Coronary artery (tissue), 2 donors: ENCODE data around the gene HSPBP1.
"Not testable (repeated sequence)": the region's sequence is repeated elsewhere in the genome, so short reads cannot be mapped to it uniquely, and the experiment has no call there.

Experiments used
- DNase-seq: peaks from one replicate; pipeline ENCODE4 v3.0.0-alpha.2; 2017; ENCODE audit warnings: low spot score
- H3K27ac ChIP-seq, 2 donors: fragments of 200-600 bp; sonication (generic); one replicate each; pipeline ENCODE4 v1.5.1; 2016 to 2019
- H3K4me3 ChIP-seq: fragments of 200-600 bp; sonication (generic); 2 replicates; pipeline ENCODE4 v1.5.1; 2016; ENCODE audit warnings: mild to moderate bottlenecking, moderate library complexity
- TF ChIP-seq, protein P1 (sequence below): fragments of 200-600 bp; sonication (generic); IDR thresholded peaks from one replicate; pipeline ENCODE4 v1.5.1; 2019; ENCODE audit warnings: antibody characterized with exemption

The HSPBP1 gene, protein sequence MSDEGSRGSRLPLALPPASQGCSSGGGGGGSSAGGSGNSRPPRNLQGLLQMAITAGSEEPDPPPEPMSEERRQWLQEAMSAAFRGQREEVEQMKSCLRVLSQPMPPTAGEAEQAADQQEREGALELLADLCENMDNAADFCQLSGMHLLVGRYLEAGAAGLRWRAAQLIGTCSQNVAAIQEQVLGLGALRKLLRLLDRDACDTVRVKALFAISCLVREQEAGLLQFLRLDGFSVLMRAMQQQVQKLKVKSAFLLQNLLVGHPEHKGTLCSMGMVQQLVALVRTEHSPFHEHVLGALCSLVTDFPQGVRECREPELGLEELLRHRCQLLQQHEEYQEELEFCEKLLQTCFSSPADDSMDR

DNA sequence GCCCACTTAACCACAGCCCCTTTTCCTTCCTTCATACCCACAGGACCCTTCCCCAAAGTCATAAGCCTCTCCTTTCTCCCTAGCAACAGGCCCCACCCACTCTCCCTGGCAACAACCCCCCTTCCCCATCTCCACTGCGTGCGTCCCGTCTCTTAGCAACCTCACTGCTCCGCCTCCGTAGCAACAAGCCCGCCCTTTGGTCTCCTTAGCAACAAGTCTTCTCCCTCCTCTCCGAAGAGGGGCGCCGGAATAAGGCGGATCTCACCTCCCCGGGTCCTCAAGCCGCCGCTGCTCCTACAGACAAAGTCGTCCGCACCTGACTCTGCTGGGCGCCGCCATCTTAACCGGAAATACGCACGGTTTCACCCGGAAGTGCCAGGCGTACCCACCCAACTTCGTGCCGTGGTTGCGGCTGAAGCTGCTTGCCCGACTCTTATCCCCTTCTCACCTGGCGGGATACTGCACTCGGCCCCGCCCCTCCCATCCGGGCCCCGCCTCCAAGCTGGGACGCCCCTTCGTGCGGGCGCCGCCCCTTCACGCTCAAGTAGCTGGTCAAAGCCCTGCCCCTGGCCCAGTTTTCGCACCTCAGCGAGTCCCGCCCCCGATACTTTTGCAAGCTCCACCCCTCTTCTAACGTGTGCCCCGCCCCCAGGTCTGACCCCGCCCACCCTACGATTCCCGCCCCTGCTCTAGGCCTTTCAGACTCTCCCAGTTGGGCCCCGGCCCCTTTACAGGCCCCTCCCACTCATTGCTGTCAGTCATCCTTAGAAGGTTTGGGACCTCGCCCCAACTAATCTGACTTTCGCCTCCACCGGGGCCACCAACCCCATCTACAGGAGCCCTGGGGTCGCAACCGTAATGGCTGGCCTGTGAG lies at the start of gene HSPBP1:
Gene HSPBP1, minus strand, starts transcription at position 341 of the 874 bp plus-strand sequence. CDS start 502 bp downstream, outside the sequence.
- peak; percentile 95 for DNase-seq
- H3K27ac ChIP-seq: peak within 1 kb of the TSS; percentile 58 to 83
- peak within 1 kb of the TSS; percentile 94 for H3K4me3 ChIP-seq
- TF ChIP-seq, protein P1, sequence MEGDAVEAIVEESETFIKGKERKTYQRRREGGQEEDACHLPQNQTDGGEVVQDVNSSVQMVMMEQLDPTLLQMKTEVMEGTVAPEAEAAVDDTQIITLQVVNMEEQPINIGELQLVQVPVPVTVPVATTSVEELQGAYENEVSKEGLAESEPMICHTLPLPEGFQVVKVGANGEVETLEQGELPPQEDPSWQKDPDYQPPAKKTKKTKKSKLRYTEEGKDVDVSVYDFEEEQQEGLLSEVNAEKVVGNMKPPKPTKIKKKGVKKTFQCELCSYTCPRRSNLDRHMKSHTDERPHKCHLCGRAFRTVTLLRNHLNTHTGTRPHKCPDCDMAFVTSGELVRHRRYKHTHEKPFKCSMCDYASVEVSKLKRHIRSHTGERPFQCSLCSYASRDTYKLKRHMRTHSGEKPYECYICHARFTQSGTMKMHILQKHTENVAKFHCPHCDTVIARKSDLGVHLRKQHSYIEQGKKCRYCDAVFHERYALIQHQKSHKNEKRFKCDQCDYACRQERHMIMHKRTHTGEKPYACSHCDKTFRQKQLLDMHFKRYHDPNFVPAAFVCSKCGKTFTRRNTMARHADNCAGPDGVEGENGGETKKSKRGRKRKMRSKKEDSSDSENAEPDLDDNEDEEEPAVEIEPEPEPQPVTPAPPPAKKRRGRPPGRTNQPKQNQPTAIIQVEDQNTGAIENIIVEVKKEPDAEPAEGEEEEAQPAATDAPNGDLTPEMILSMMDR: no peak

DNA sequence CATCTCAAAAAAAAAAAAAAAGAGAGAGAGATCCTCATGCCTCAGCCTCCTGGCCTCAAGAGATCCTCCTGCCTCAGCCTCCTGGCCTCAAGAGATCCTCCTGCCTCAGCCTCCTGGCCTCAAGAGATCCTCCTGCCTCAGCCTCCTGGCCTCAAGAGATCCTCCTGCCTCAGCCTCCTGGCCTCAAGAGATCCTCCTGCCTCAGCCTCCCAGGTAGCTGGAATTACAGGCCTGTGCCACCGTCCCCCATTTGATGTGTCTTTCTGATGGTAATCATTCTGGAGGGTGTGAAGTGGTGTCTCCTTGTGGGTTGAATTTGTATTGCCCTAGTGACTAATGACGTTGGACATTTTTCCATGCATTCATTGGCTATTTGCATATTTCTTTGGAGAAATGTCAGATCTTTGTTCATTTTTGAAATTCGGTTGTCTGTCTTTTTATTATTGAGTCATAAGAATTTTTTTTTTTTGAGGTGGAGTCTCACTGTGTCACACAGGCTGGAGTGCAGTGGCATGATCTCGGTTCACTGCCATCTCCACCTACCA lies 48.9 kb upstream of the HSPBP1 start:
- DNase-seq, H3K4me3 ChIP-seq, H3K27ac ChIP-seq: not testable (repeated sequence)

DNA sequence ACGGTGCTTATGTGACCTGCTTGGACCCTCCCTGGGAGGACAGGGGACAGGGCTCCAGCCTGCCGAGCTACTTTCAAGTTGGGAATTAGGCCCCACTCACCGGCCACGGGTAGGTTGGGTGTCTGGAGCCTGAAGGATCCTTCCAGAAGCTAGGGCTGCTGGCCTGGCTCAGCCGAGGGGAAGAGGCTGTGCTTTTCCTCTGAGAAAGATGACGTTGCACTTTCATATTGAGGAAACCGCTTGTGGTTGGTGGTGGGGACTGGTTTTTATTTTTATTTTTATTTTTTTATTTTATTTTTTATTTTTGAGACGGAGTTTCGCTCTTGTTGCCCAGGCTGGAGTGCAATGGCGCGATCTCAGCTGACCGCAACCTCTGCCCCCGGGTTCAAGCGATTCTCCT lies 45.3 kb upstream of the HSPBP1 start, which contains the start of gene TMEM150B:
Gene TMEM150B, minus strand, starts transcription at position 170 of the 400 bp plus-strand sequence. CDS start 4,305 bp downstream, outside the sequence.
- peak within 1 kb of the TSS; percentile 37 to 58 for H3K27ac ChIP-seq
- H3K4me3 ChIP-seq: no peak within 1 kb of the TSS
- TF ChIP-seq, protein P1: no peak
- DNase-seq: no peak

DNA sequence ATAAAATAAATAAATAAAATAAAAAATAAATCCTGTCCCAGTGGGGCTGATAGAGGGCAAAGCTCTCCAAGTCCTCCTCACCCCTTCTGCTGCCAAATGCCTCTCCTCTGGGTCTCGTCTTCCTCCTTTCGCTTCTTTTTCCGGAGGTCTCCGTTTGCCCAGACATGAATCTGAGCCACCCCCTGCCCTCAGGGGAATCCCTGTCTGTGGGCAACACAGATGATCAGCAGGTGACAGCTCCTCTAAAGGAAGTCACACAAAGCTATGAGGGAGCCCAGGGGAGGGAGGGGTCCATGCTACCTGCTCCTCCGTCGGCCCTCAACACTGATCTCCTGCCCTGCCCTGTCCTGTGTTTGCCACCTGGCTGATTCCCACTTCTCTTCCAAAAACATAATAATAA lies 44.8 kb upstream of the HSPBP1 start:
- no peak overlapping the region for H3K4me3 ChIP-seq
- H3K27ac ChIP-seq: peak overlapping the region; percentile 37 to 58
- no peak for DNase-seq
- TF ChIP-seq, protein P1: no peak

DNA sequence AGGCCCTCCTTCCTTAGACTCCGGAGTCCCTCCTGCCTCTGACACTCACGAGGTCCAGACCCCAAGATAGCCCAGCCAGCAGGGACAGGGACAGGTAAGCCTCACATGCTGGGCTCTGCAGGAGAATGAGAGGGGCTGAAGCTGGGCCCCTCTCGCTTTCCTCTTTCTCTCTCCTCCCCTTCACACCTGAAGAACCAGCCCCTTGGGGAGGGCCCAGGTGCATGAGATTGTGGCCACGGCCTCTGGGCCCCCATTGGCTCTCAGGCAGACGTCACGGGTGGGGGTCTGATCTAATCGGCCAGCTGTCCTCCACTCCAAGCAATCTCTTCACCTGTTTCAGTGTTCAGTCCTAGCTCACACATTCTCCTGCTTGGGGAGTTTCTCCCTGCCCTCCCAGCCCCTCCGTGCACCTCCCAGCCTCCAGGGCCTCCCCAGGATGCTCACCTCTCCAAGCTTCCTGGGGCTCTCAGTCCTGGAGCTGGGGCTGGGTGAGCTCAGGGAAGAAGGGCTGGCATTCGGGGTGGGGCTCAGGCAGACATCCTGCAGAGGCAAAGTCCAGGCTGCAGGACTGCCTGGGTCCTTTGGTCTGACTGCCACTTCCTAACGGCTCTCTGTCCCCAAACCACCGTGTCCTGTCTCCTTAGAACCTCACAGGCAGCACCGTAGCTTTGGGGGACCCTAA lies 42.4 kb upstream of the HSPBP1 start:
- no peak for DNase-seq
- H3K4me3 ChIP-seq: no peak overlapping the region
- TF ChIP-seq, protein P1: no peak
- peak overlapping the region in 1 of 2 donors; percentile 22 for H3K27ac ChIP-seq

DNA sequence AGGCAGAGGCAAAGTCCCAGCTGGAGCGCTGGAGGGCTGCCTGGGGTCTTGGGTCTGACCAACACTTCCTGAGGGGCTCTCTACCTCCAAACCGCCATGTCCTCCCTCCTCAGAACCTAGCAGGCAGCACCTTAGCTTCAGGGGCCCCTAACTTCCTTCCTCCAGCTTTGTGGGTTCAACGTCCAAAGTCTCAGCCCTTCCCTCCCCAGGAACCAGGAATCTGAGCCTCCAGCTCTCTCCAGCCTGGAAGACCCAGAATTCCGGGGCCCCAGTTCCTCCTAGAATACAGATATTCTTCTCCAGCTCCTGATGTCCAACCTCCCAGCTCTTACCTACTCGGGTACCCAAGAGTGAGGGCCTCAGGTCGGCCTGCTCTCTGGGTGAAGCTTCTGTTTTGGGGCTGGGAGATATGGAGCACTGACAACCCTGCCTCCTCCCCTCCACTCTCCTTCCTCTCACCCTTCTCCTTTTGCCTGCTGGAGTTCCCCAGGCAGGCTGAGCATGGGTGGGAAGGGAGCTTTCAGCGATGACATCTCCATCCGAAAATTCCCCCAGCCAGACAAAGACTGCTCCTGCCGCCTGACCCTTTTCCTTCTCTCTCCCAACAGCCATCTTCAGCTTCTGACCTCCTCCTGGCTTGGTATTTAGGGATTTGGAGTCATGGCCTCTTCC lies 41.7 kb upstream of the HSPBP1 start:
- no peak overlapping the region for H3K27ac ChIP-seq
- H3K4me3 ChIP-seq: no peak overlapping the region
- no peak for DNase-seq
- TF ChIP-seq, protein P1: no peak
